Mucosa of rectum (tissue), 2 donors: ENCODE results near the gene SMOC1.

Experiments used
- H3K27ac ChIP-seq, 2 donors: one replicate each; pipeline ENCODE4 v1.7.0; 2013; ENCODE audit warnings: inconsistent platforms in 2 of 2, low read depth in 2 of 2, low read length in 2 of 2
- H3K27me3 ChIP-seq, 2 donors: one replicate each; pipeline ENCODE4 v1.7.0; 2013; ENCODE audit warnings: low read length in 2 of 2; ENCODE audit not compliant: control insufficient read depth in 2 of 2, insufficient read depth in 2 of 2
- H3K36me3 ChIP-seq, 2 donors: one replicate each; pipeline ENCODE4 v1.7.0; 2013; ENCODE audit warnings: low read length in 2 of 2; ENCODE audit not compliant: control insufficient read depth in 2 of 2, insufficient read depth in 2 of 2
- H3K4me1 ChIP-seq, 2 donors: one replicate each; pipeline ENCODE4 v1.7.0; 2013; ENCODE audit warnings: low read length in 2 of 2, mild to moderate bottlenecking in 1 of 2; ENCODE audit not compliant: control insufficient read depth in 2 of 2, insufficient read depth in 2 of 2
- H3K4me3 ChIP-seq, 2 donors: one replicate each; pipeline ENCODE4 v1.7.0; 2013; ENCODE audit warnings: low read length in 2 of 2
- H3K9ac ChIP-seq, 2 donors: one replicate each; pipeline ENCODE4 v1.7.0; 2013; ENCODE audit warnings: low read length in 2 of 2, low read depth in 1 of 2, mild to moderate bottlenecking in 1 of 2
- H3K9me3 ChIP-seq, 2 donors: one replicate each; pipeline ENCODE4 v1.7.0; 2013; ENCODE audit warnings: low read length in 2 of 2; ENCODE audit not compliant: control insufficient read depth in 2 of 2
- donor health status: healthy.
- donor health status: Normal muscosa, but diverticular disease.

The SMOC1 gene

DNA sequence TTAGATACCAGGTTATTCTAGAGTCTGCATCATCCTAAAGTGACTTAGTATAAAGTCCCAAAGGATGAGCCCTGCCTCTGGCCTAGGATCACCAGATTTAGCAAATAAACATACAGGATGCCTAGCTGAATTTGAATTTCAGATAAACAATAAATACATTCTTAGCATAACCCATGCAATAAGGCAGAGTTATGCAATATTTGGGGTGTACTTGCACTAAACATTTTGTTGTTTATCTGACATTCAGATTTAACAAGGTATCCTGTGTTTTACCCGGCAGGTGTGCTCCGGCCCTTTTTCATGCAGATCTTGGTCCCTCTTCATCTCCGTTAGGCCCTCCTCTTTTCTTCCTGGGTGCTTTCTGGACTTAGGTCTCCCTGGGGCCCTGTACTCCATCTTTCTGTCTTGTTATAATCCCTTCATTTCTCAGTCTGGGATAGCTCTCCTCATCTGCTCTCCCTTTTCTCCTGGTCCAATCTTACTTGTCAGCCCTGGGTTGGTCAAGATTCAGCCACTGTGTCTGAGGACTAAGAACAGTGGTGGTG is 18.1 kb upstream of the SMOC1 start:
- H3K36me3 ChIP-seq, result no peaks in the 10 kb centered on the region
- peaks cover 0 to 1% of the 10 kb centered on the region in 2 donors for H3K27me3 ChIP-seq
- peaks cover 0 to 2% of the 10 kb centered on the region in 2 donors for H3K9me3 ChIP-seq
- no peak overlapping the region for H3K9ac ChIP-seq
- no peak overlapping the region for H3K27ac ChIP-seq
- no peaks in the 10 kb centered on the region for H3K4me1 ChIP-seq
- no peak overlapping the region for H3K4me3 ChIP-seq

GRCh38 chr14:69863083-69863482 is 16.1 kb upstream of the SMOC1 start:
- H3K4me1 ChIP-seq, result no peaks in the 10 kb centered on the region
- no peak overlapping the region for H3K9ac ChIP-seq
- H3K27me3 ChIP-seq, result no peaks in the 10 kb centered on the region
- no peaks in the 10 kb centered on the region for H3K36me3 ChIP-seq
- peaks cover 0 to 2% of the 10 kb centered on the region in 2 donors for H3K9me3 ChIP-seq
- no peak overlapping the region for H3K27ac ChIP-seq
- no peak overlapping the region for H3K4me3 ChIP-seq

GRCh38 chr14:69865701-69866365 is 13.4 kb upstream of the SMOC1 start:
- Histone ChIP-seq H3K4me1 (no peaks in the 10 kb centered on the region), H3K27me3 (no peaks in the 10 kb centered on the region), H3K9me3 (peaks cover 0 to 2% of the 10 kb centered on the region in 2 donors), H3K9ac (no peak overlapping the region), H3K4me3 (no peak overlapping the region), H3K27ac (no peak overlapping the region), H3K36me3 (no peaks in the 10 kb centered on the region)

GRCh38 chr14:69868363-69868963 is 10.8 kb upstream of the SMOC1 start:
- Histone ChIP-seq H3K4me1 (no peaks in the 10 kb centered on the region), H3K4me3 (no peak overlapping the region), H3K9me3 (peaks cover 0 to 2% of the 10 kb centered on the region in 2 donors), H3K9ac (no peak overlapping the region), H3K36me3 (no peaks in the 10 kb centered on the region), H3K27ac (no peak overlapping the region), H3K27me3 (no peaks in the 10 kb centered on the region)

- H3K27ac ChIP-seq, result no peak overlapping the region
- no peaks in the 10 kb centered on the region for H3K9me3 ChIP-seq
- no peak overlapping the region for H3K4me3 ChIP-seq
- no peaks in the 10 kb centered on the region for H3K36me3 ChIP-seq
- no peaks in the 10 kb centered on the region for H3K4me1 ChIP-seq
- no peaks in the 10 kb centered on the region for H3K27me3 ChIP-seq
- H3K9ac ChIP-seq, result no peak overlapping the region
These were observed 8.6 kb upstream of the SMOC1 start for GRCh38 chr14:69870613-69871012.

- Histone ChIP-seq H3K9ac (no peak overlapping the region), H3K4me3 (no peak overlapping the region), H3K9me3 (no peaks in the 10 kb centered on the region), H3K36me3 (no peaks in the 10 kb centered on the region), H3K27me3 (peaks cover 5 to 7% of the 10 kb centered on the region in 2 donors), H3K4me1 (no peaks in the 10 kb centered on the region), H3K27ac (no peak overlapping the region)
These were observed 5.1 kb upstream of the SMOC1 start for GRCh38 chr14:69873877-69874780.

GRCh38 chr14:69876221-69876847 is 2.9 kb upstream of the SMOC1 start:
- Histone ChIP-seq H3K27me3 (peaks cover 5 to 24% of the 10 kb centered on the region in 2 donors), H3K27ac (no peak overlapping the region), H3K4me1 (no peaks in the 10 kb centered on the region)

GRCh38 chr14:69876848-69877306 is 2.3 kb upstream of the SMOC1 start:
- Histone ChIP-seq H3K27me3 (peaks cover 5 to 24% of the 10 kb centered on the region in 2 donors), H3K36me3 (no peaks in the 10 kb centered on the region), H3K27ac (no peak overlapping the region), H3K9me3 (no peaks in the 10 kb centered on the region), H3K4me1 (no peaks in the 10 kb centered on the region), H3K4me3 (no peak overlapping the region), H3K9ac (no peak overlapping the region)

More at GRCh38 chr14:69876221-69876847, 2.9 kb upstream of the SMOC1 start:
- Histone ChIP-seq H3K4me3 (no peak overlapping the region), H3K36me3 (no peaks in the 10 kb centered on the region), H3K9me3 (no peaks in the 10 kb centered on the region), H3K9ac (no peak overlapping the region)

DNA sequence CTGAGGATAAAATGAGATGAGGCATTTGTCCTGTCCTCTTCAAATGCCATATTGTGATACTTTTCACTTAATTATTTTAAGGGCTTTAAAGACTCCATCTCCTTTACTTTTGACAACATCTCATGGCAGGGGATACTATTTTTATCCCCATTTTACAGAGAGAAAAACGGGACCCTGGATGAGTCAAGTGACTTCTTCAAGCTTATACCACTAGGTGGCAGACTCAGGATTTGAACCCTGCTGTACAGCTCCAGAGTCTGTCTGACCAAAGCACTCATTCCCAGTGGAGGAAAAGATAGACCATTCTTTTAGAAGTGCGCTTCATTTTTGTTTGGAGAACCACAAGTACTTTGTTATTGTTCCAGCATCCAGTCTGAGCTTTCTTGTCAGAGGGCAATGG is 1.7 kb upstream of the SMOC1 start:
- Histone ChIP-seq H3K36me3 (no peaks in the 10 kb centered on the region), H3K27ac (no peak overlapping the region), H3K27me3 (peaks cover 5 to 25% of the 10 kb centered on the region in 2 donors), H3K4me3 (no peak overlapping the region), H3K4me1 (no peaks in the 10 kb centered on the region), H3K9me3 (no peaks in the 10 kb centered on the region), H3K9ac (no peak overlapping the region)
